ENCODE data around the gene ABCA4.
A peak's percentile ranks its signal among the peaks of the same experiment; 100 is the strongest.

DNA sequence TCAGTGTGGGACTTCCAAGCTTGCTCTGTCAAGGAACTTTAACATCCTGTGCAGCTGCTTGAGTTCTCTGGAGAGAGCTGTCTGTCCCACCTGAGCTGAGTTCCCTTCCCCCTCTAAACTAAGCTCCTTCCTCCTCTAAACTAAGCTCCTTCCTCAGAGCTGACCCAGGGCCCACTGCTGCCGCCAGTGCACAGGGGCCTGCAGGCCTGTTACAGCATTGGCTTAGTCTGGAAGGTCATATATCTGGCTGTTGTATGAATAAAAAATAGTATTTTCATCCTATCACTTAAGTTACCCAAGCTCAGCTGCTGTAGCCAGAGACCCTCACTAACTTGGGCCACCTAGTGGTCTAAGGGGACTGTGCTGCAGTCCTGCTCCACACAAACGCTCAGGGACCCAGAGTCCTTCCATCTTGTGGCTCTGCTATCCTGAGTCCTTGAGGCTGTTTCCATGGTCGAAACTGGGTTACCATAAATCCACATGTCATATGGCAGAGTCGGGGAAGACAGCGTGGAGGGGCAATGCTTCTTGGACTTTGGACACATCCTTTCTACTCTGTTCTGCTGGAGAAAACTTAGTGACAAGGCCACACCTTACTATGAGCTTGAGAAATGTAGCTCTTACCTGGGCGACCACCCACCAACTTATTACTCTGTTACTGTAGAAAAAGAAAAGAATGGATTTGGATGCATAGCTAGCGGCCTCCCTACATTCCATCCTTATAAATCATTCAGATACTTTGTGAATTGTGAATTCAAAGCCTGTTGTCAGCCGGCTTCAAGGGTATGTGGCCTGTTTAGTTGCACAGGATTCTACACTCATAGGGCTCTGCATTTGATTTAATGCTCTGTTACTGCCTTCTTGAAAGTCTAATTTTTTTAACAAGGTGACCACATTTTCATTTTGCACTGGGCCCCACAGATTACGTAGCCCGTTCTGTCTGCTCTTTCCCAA lies 140.4 kb downstream of the ABCA4 start:
- TF ChIP-seq, protein P1, sequence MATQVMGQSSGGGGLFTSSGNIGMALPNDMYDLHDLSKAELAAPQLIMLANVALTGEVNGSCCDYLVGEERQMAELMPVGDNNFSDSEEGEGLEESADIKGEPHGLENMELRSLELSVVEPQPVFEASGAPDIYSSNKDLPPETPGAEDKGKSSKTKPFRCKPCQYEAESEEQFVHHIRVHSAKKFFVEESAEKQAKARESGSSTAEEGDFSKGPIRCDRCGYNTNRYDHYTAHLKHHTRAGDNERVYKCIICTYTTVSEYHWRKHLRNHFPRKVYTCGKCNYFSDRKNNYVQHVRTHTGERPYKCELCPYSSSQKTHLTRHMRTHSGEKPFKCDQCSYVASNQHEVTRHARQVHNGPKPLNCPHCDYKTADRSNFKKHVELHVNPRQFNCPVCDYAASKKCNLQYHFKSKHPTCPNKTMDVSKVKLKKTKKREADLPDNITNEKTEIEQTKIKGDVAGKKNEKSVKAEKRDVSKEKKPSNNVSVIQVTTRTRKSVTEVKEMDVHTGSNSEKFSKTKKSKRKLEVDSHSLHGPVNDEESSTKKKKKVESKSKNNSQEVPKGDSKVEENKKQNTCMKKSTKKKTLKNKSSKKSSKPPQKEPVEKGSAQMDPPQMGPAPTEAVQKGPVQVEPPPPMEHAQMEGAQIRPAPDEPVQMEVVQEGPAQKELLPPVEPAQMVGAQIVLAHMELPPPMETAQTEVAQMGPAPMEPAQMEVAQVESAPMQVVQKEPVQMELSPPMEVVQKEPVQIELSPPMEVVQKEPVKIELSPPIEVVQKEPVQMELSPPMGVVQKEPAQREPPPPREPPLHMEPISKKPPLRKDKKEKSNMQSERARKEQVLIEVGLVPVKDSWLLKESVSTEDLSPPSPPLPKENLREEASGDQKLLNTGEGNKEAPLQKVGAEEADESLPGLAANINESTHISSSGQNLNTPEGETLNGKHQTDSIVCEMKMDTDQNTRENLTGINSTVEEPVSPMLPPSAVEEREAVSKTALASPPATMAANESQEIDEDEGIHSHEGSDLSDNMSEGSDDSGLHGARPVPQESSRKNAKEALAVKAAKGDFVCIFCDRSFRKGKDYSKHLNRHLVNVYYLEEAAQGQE (IDR thresholded peaks at IDR 0.05; ENCODE audit: insufficient read depth in 1 of 2, low read depth in 2 of 2, low read length in 1 of 2), result no peak
- TF ChIP-seq, protein P2, sequence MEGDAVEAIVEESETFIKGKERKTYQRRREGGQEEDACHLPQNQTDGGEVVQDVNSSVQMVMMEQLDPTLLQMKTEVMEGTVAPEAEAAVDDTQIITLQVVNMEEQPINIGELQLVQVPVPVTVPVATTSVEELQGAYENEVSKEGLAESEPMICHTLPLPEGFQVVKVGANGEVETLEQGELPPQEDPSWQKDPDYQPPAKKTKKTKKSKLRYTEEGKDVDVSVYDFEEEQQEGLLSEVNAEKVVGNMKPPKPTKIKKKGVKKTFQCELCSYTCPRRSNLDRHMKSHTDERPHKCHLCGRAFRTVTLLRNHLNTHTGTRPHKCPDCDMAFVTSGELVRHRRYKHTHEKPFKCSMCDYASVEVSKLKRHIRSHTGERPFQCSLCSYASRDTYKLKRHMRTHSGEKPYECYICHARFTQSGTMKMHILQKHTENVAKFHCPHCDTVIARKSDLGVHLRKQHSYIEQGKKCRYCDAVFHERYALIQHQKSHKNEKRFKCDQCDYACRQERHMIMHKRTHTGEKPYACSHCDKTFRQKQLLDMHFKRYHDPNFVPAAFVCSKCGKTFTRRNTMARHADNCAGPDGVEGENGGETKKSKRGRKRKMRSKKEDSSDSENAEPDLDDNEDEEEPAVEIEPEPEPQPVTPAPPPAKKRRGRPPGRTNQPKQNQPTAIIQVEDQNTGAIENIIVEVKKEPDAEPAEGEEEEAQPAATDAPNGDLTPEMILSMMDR (IDR thresholded peaks at IDR 0.05), result peak; percentile 31

Data from Panc1 (cell line).